Trophoblast cell (in vitro differentiated cells and primary cell): ENCODE data around the gene DUOX2.
A peak's percentile ranks its signal among the peaks of the same experiment; 100 is the strongest.

ENCODE experiments used
- DNase-seq, 2 donors: peaks; one replicate each; pipeline ENCODE4 v3.0.0-alpha.2; 2016
- H2AFZ ChIP-seq: 2 replicates; pipeline ENCODE4 v1.6.1; 2013; ENCODE audit warnings: low read length, moderate library complexity, mild to moderate bottlenecking; ENCODE audit not compliant: insufficient read depth, poor library complexity
- H2AK5ac ChIP-seq: 2 replicates; pipeline ENCODE4 v1.6.1; 2013; ENCODE audit warnings: mild to moderate bottlenecking, low read length
- H2BK120ac ChIP-seq: 2 replicates; pipeline ENCODE4 v1.6.1; 2013; ENCODE audit warnings: low read length, mild to moderate bottlenecking, moderate library complexity; ENCODE audit not compliant: insufficient read depth, poor library complexity
- H2BK12ac ChIP-seq: 2 replicates; pipeline ENCODE4 v1.6.1; 2013; ENCODE audit warnings: mild to moderate bottlenecking, low read length, moderate library complexity
- H2BK5ac ChIP-seq: 2 replicates; pipeline ENCODE4 v1.6.1; 2013; ENCODE audit warnings: low read length, low read depth, moderate library complexity, mild to moderate bottlenecking; ENCODE audit not compliant: poor library complexity
- H3K14ac ChIP-seq: 2 replicates; pipeline ENCODE4 v1.6.1; 2013; ENCODE audit warnings: mild to moderate bottlenecking, low read length
- H3K18ac ChIP-seq: 2 replicates; pipeline ENCODE4 v1.6.1; 2013; ENCODE audit warnings: mild to moderate bottlenecking, low read length
- H3K23ac ChIP-seq: 2 replicates; pipeline ENCODE4 v1.6.1; 2013; ENCODE audit warnings: low read length
- H3K27ac ChIP-seq: 2 replicates; pipeline ENCODE4 v1.5.1; 2013; ENCODE audit warnings: low read depth, mild to moderate bottlenecking, inconsistent platforms, low read length, moderate library complexity
- H3K27me3 ChIP-seq: 2 replicates; pipeline ENCODE4 v1.6.1; 2013; ENCODE audit warnings: inconsistent platforms, mild to moderate bottlenecking, low read length, moderate library complexity; ENCODE audit not compliant: insufficient read depth
- H3K36me3 ChIP-seq, 2 experiments: 1 replicate in 1 of 2; 2 replicates in 1 of 2; pipeline ENCODE4 v1.6.1; 2013; ENCODE audit warnings: low read length in 2 of 2, mild to moderate bottlenecking in 2 of 2, moderate library complexity in 1 of 2; ENCODE audit not compliant: insufficient read depth in 2 of 2, control insufficient read depth in 1 of 2
- H3K4ac ChIP-seq: 2 replicates; pipeline ENCODE4 v1.6.1; 2013; ENCODE audit warnings: low read depth, mild to moderate bottlenecking, low read length, moderate library complexity
- H3K4me1 ChIP-seq, 2 experiments: 1 replicate in 1 of 2; 2 replicates in 1 of 2; pipeline ENCODE4 v1.6.1; 2013; ENCODE audit warnings: low read length in 2 of 2, mild to moderate bottlenecking in 2 of 2, moderate library complexity in 1 of 2; ENCODE audit not compliant: insufficient read depth in 2 of 2, control insufficient read depth in 1 of 2
- H3K4me2 ChIP-seq: 2 replicates; pipeline ENCODE4 v1.6.1; 2013; ENCODE audit warnings: inconsistent platforms, mild to moderate bottlenecking, low read length, moderate library complexity
- H3K4me3 ChIP-seq: 2 replicates; pipeline ENCODE4 v1.5.1; 2013; ENCODE audit warnings: mild to moderate bottlenecking, low read depth, low read length, inconsistent platforms
- H3K79me1 ChIP-seq: one replicate; pipeline ENCODE4 v1.6.1; 2013; ENCODE audit warnings: low read length
- H3K79me2 ChIP-seq: 2 replicates; pipeline ENCODE4 v1.6.1; 2013; ENCODE audit warnings: low read length, mild to moderate bottlenecking; ENCODE audit not compliant: control insufficient read depth, insufficient read depth, poor library complexity
- H3K9ac ChIP-seq: 2 replicates; pipeline ENCODE4 v1.6.1; 2013; ENCODE audit warnings: mild to moderate bottlenecking, low read length
- H3K9me3 ChIP-seq: 2 replicates; pipeline ENCODE4 v1.6.1; 2013; ENCODE audit warnings: low read depth, mild to moderate bottlenecking, control low read depth, inconsistent platforms, low read length; ENCODE audit not compliant: insufficient read depth
- H4K12ac ChIP-seq: 2 replicates; pipeline ENCODE4 v1.6.1; 2013; ENCODE audit warnings: low read depth, mild to moderate bottlenecking, low read length, moderate library complexity
- H4K8ac ChIP-seq: 2 replicates; pipeline ENCODE4 v1.6.1; 2013; ENCODE audit warnings: low read depth, mild to moderate bottlenecking, low read length, moderate library complexity
- H4K91ac ChIP-seq: one replicate; pipeline ENCODE4 v1.6.1; 2013; ENCODE audit warnings: low read depth, mild to moderate bottlenecking, low read length, moderate library complexity
- WGBS: extraction: QIAGEN DNeasy Blood & Tissue Kit; methylation state at CpG from one replicate; pipeline ENCODE4 v1.1.7; 2013; ENCODE audit warnings: missing lambda C conversion rate; ENCODE audit not compliant: insufficient read length, insufficient coverage; ENCODE audit errors: extremely low coverage; 5-methylcytosine and 5-hydroxymethylcytosine counted together

DUOX2 gene

GRCh38 chr15:45121020-45121419 is 7.0 kb upstream of the DUOX2 start:
- no peak overlapping the region for H3K4ac ChIP-seq
- H3K79me2 ChIP-seq = no peaks in the 10 kb centered on the region
- H2BK120ac ChIP-seq = no peak overlapping the region
- peaks cover 4 to 10% of the 10 kb centered on the region in 2 experiments for H3K4me1 ChIP-seq
- H2BK12ac ChIP-seq = no peak overlapping the region
- no peak overlapping the region for H3K18ac ChIP-seq
- no CpG with 5 or more reads among the region's 3 CpGs for WGBS
- H4K12ac ChIP-seq = no peak overlapping the region
- H2BK5ac ChIP-seq = no peak overlapping the region
- H3K9me3 ChIP-seq = peaks cover 2% of the 10 kb centered on the region
- peaks cover 21% of the 10 kb centered on the region for H3K27me3 ChIP-seq
- no peak overlapping the region for H3K23ac ChIP-seq
- H3K9ac ChIP-seq = no peak overlapping the region
- H3K4me3 ChIP-seq = no peak overlapping the region
- no peak overlapping the region for H2AFZ ChIP-seq
- no peak overlapping the region for H4K91ac ChIP-seq
- H3K27ac ChIP-seq = no peak overlapping the region
- no peak overlapping the region for H3K4me2 ChIP-seq
- H4K8ac ChIP-seq = no peak overlapping the region
- DNase-seq = no peak
- H2AK5ac ChIP-seq = no peak overlapping the region
- no peaks in the 10 kb centered on the region for H3K36me3 ChIP-seq
- no peaks in the 10 kb centered on the region for H3K79me1 ChIP-seq
- no peak overlapping the region for H3K14ac ChIP-seq

DNA sequence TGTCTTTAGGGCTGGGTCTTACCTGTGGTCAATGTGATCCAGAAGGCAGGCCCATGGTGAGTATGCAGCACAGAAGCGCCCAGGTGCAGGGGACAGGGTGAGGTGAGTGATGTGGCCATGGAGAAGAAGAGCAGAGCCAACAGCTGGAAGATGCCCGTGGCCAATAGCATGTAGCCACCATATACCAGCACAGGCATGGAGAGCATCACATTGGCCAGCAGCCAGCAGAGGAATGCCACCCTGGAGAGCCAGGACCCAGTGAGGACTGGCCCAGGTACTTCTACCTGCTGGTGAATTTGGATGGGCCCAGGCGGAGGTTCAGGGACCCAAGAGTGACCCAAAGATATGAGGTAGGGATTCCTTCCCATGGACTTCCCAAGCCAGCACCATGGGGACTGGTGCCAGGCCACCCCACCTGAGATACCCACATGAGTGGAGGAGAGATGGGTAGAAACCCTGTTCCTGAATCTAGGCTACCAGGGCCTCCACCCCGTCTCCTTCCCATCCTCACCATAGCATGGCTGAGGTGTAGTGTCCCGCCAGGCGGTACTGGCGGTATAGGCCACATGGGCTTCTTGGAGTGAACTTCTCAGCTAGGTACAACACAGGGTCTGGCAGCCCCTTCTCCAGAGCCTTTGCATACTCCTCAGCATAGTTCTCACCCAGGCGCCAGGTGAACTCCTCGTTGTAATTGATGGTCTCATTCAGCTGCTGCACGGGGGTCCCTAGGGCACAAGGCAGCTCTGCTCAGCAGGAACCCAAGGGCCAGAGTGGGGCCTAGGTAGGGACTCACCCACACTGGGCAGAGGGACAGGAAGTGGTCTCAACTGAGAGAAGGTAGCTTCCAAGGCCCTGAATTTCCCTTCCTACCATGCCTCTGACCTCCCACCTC is 6.4 kb upstream of the DUOX2 start:
- Histone ChIP-seq H3K4me3 (no peak overlapping the region), H3K4me1 (peaks cover 4 to 10% of the 10 kb centered on the region in 2 experiments), H3K4ac (no peak overlapping the region), H3K79me2 (no peaks in the 10 kb centered on the region), H3K9me3 (peaks cover 2% of the 10 kb centered on the region), H4K91ac (no peak overlapping the region), H3K9ac (no peak overlapping the region), H3K27me3 (peaks cover 28% of the 10 kb centered on the region), H2BK5ac (no peak overlapping the region), H3K4me2 (no peak overlapping the region), H2AFZ (no peak overlapping the region), H3K27ac (no peak overlapping the region), H3K79me1 (no peaks in the 10 kb centered on the region), H4K12ac (no peak overlapping the region), H4K8ac (no peak overlapping the region), H3K23ac (no peak overlapping the region), H3K18ac (no peak overlapping the region), H2BK12ac (no peak overlapping the region), H2BK120ac (no peak overlapping the region), H2AK5ac (no peak overlapping the region), H3K36me3 (no peaks in the 10 kb centered on the region), H3K14ac (no peak overlapping the region)
- no peak for DNase-seq
- WGBS = no CpG with 5 or more reads among the region's 10 CpGs

- Histone ChIP-seq H3K79me2 (no peaks in the 10 kb centered on the region), H3K36me3 (no peaks in the 10 kb centered on the region), H3K4ac (no peak overlapping the region), H4K91ac (no peak overlapping the region), H3K79me1 (no peaks in the 10 kb centered on the region), H4K12ac (no peak overlapping the region), H4K8ac (no peak overlapping the region), H2BK12ac (no peak overlapping the region), H3K27me3 (peaks cover 41% of the 10 kb centered on the region), H2BK5ac (no peak overlapping the region), H3K4me1 (peaks cover 4 to 10% of the 10 kb centered on the region in 2 experiments), H3K14ac (no peak overlapping the region), H2BK120ac (no peak overlapping the region), H3K9me3 (peaks cover 2% of the 10 kb centered on the region), H2AFZ (no peak overlapping the region), H3K27ac (no peak overlapping the region), H3K4me2 (no peak overlapping the region), H3K4me3 (no peak overlapping the region), H3K18ac (no peak overlapping the region), H2AK5ac (no peak overlapping the region), H3K9ac (no peak overlapping the region), H3K23ac (no peak overlapping the region)
- no CpG with 5 or more reads among the region's 5 CpGs for WGBS
- DNase-seq = no peak
Observed at GRCh38 chr15:45118996-45119395, 5.0 kb upstream of the DUOX2 start.

- H3K18ac ChIP-seq = no peak overlapping the region
- no peak overlapping the region for H3K23ac ChIP-seq
- no peak overlapping the region for H4K12ac ChIP-seq
- H3K9me3 ChIP-seq = peaks cover 2% of the 10 kb centered on the region
- H4K91ac ChIP-seq = no peak overlapping the region
- WGBS = no CpG with 5 or more reads among the region's 14 CpGs
- peaks cover 50% of the 10 kb centered on the region for H3K27me3 ChIP-seq
- no peaks in the 10 kb centered on the region for H3K36me3 ChIP-seq
- no peak overlapping the region for H2BK5ac ChIP-seq
- no peak overlapping the region for H2BK12ac ChIP-seq
- no peak overlapping the region for H2BK120ac ChIP-seq
- DNase-seq = peak; percentile 76 to 87
- H3K27ac ChIP-seq = no peak overlapping the region
- H2AK5ac ChIP-seq = no peak overlapping the region
- no peak overlapping the region for H3K4ac ChIP-seq
- H4K8ac ChIP-seq = no peak overlapping the region
- H3K4me2 ChIP-seq = peak overlapping the region; percentile 61
- H3K9ac ChIP-seq = no peak overlapping the region
- H3K4me3 ChIP-seq = no peak overlapping the region
- H3K79me1 ChIP-seq = no peaks in the 10 kb centered on the region
- peaks cover 4 to 8% of the 10 kb centered on the region in 2 experiments for H3K4me1 ChIP-seq
- H2AFZ ChIP-seq = no peak overlapping the region
- no peak overlapping the region for H3K14ac ChIP-seq
- no peaks in the 10 kb centered on the region for H3K79me2 ChIP-seq
Observed at GRCh38 chr15:45118131-45118588, 4.2 kb upstream of the DUOX2 start.
